ENCODE results near the gene PMEPA1.

DNA sequence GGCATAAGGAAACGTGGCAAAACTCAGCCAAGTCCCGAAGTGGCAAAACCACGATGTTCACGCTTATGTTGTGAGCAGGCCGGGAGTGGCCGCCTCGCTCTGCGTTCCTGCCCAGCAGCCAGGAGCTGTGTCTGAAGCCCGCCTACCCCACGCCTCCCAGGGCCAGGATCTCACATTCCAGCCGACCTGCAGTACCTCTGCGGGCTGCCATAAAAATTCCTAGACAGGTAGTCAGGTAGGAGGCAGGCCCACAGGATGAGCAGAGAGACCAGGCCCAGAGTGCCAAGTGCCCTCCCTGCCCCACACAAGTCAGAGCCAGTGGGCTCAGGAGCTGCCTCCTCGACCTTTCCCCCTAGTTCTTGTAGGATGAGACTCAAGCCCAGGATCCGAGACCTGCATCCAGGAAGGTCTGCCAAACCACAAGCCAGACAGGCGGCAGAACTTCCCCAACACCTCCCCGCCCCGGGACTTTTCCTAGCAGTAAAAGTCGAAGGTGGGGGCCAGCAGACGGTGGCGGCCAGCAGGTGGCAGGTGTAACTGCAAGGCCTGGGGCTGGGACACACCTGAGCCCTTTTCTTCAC lies 16.7 kb downstream of the PMEPA1 start:
- TF ChIP-seq POLR2A (IDR thresholded peaks at IDR 0.05; ENCODE audit: low read length): no peak
- TF ChIP-seq GATA1 (IDR thresholded peaks at IDR 0.05; ENCODE audit: low read depth, low read length): no peak

Measured in erythroblast (primary cell).